K562 (cell line): Measurements from ENCODE around the gene KCNN4. TPM values are rescaled to one million over a fixed set of nuclear protein-coding genes. Genes with fewer than 3 reads are reported as not detected.

ENCODE experiments used
- ATAC-seq: fragments of 200-7000 bp; cut with Tn5 transposase; 3 replicates; pipeline ENCODE4 v1.9.1; 2020; ENCODE audit warnings: moderate library complexity
- BruUV-seq: library from RNA; stranded (reverse); fragments of 400-500 nt; replicated peaks from 2 replicates; lab custom pipeline; 2021; lab: Mats Ljungman, UMichigan
- CTCF ChIA-PET: fragments of 300-600 bp; formaldehyde crosslinking; extraction: SDS; loops from one replicate; lab custom pipeline; 2021; ENCODE audit warnings: low intra/inter-chr PET ratio; lab: Yijun Ruan, JAX
- POLR2A ChIA-PET: fragments of 300-600, 350-650 bp; sonication (Branson Sonifier 250); formaldehyde crosslinking; extraction: SDS; loops from one replicate; lab custom pipeline; 2021; ENCODE audit warnings: antibody characterized with exemption, inconsistent platforms; lab: Yijun Ruan, JAX
- DNase-seq, 4 experiments: peaks; one replicate each; pipeline versions ENCODE4 v3.0.0 to v3.0.0-alpha.2; 2011 to 2018; ENCODE audit warnings: low spot score in 3 of 4, mixed read lengths in 3 of 4; ENCODE audit errors: extremely low read depth in 1 of 4
- FAIRE-seq: peaks from 2 replicates; lab custom pipeline; 2011; peaks lifted over from hg19 to GRCh38; lab: Jason Lieb, UNC
- H2AFZ ChIP-seq: 2 replicates; pipeline ENCODE4 v1.6.0; 2011; ENCODE audit warnings: low read depth, low read length, control low read depth, inconsistent platforms
- H3K27ac ChIP-seq: fragments of 200-600 bp; 3 replicates; pipeline ENCODE4 v1.8.0; 2011; ENCODE audit warnings: low read depth, mild to moderate bottlenecking, control low read depth, inconsistent platforms, low read length, moderate library complexity, mixed read lengths; ENCODE audit errors: extremely low read depth
- H3K27me3 ChIP-seq, 2 experiments: fragments of 300-600 bp in 1 of 2; 2 replicates in 1 of 2; 3 replicates in 1 of 2; pipeline versions ENCODE4 v1.6.0 to v1.8.0; 2011; ENCODE audit warnings: inconsistent platforms in 2 of 2, low read length in 2 of 2, mild to moderate bottlenecking in 1 of 2, mixed read lengths in 1 of 2, moderate library complexity in 1 of 2; ENCODE audit not compliant: control insufficient read depth in 2 of 2, insufficient read depth in 2 of 2
- H3K36me3 ChIP-seq: fragments of 300-600 bp; 3 replicates; pipeline ENCODE4 v1.8.0; 2011; ENCODE audit warnings: mild to moderate bottlenecking, low read length, inconsistent platforms; ENCODE audit not compliant: control insufficient read depth, insufficient read depth
- H3K4me1 ChIP-seq, 2 experiments: fragments of 200-600 bp in 1 of 2; replicated peaks in 1 of 2; 2 replicates in 1 of 2; 3 replicates in 1 of 2; pipeline versions ENCODE4 v1.5.1 to v1.8.0; 2011; ENCODE audit warnings: inconsistent platforms in 2 of 2, low read length in 2 of 2, mild to moderate bottlenecking in 1 of 2, mixed read lengths in 1 of 2, moderate library complexity in 1 of 2; ENCODE audit not compliant: control insufficient read depth in 2 of 2, insufficient read depth in 2 of 2
- H3K4me2 ChIP-seq: 2 replicates; pipeline ENCODE4 v1.6.1; 2011; ENCODE audit warnings: low read length, control low read depth, inconsistent platforms, mixed read lengths; ENCODE audit not compliant: insufficient read depth
- H3K4me3 ChIP-seq: fragments of 200-600 bp; sonication (generic), shearing (Covaris generic); 2 replicates; pipeline ENCODE4 v1.5.1; 2016; ENCODE audit warnings: control low read depth, inconsistent platforms
- H3K79me2 ChIP-seq: fragments of 200-600 bp; 3 replicates; pipeline ENCODE4 v1.8.0; 2011; ENCODE audit warnings: low read length, inconsistent platforms; ENCODE audit not compliant: control insufficient read depth, insufficient read depth
- H3K9ac ChIP-seq, 2 experiments: 2 replicates each; pipeline versions ENCODE4 v1.6.0 to v1.6.1; 2011; ENCODE audit warnings: low read depth in 2 of 2, low read length in 2 of 2, control low read depth in 1 of 2, inconsistent platforms in 1 of 2, mild to moderate bottlenecking in 1 of 2, mixed read lengths in 1 of 2; ENCODE audit not compliant: insufficient read depth in 1 of 2
- H3K9me1 ChIP-seq: one replicate; pipeline ENCODE4 v1.6.0; 2011; ENCODE audit warnings: inconsistent platforms, mild to moderate bottlenecking, low read length, moderate library complexity; ENCODE audit not compliant: control insufficient read depth, insufficient read depth
- H3K9me3 ChIP-seq: replicated peaks from 2 replicates; pipeline ENCODE4 v1.5.1; 2011; ENCODE audit warnings: low read depth, low read length, inconsistent platforms; ENCODE audit not compliant: control insufficient read depth, insufficient read depth
- H4K20me1 ChIP-seq: replicated peaks from 2 replicates; pipeline ENCODE4 v1.6.1; 2011; ENCODE audit warnings: low read length, inconsistent platforms, mixed read lengths; ENCODE audit not compliant: control insufficient read depth, insufficient read depth
- CBX2 ChIP-seq: fragments of 200-600 bp; sonication (generic); IDR thresholded peaks from one replicate; pipeline ENCODE4 v1.6.1; 2012; ENCODE audit warnings: mild to moderate bottlenecking, low read length, inconsistent platforms; ENCODE audit not compliant: insufficient read depth, poor library complexity, severe bottlenecking
- ELF4 ChIP-seq: fragments of 450-650 bp; formaldehyde crosslinking; IDR thresholded peaks from 2 replicates; pipeline ENCODE4 v1.4.0; 2022; ENCODE audit warnings: missing genetic modification characterization
- GTF2F1 ChIP-seq: IDR thresholded peaks from 2 replicates; pipeline ENCODE4 v1.6.1; 2011; ENCODE audit warnings: low read depth, low read length, improper control_type of control experiment
- HMG20A ChIP-seq: fragments of 450-650 bp; formaldehyde crosslinking; conservative IDR thresholded peaks from 2 replicates; pipeline ENCODE4 v1.4.0; 2020; ENCODE audit warnings: mild to moderate bottlenecking, mixed read lengths
- HOXB6 ChIP-seq: fragments of 250-450 bp; sonication (Bioruptor Pico); IDR thresholded peaks from 2 replicates; pipeline ENCODE4 v1.5.1; 2022; ENCODE audit warnings: mild to moderate bottlenecking, borderline replicate concordance
- NONO ChIP-seq, 2 experiments: fragments of 200-400 bp in 1 of 2; fragments of 450-650 bp in 1 of 2; formaldehyde crosslinking in 1 of 2; IDR thresholded peaks; 2 replicates each; pipeline ENCODE4 v1.6.1; 2017; ENCODE audit warnings: low read depth in 2 of 2, mild to moderate bottlenecking in 2 of 2, moderate library complexity in 2 of 2, low read length in 1 of 2
- ZBTB11 ChIP-seq, 3 experiments: fragments of 200-800 bp in 1 of 3; fragments of 250-450 bp in 1 of 3; fragments of 450-650 bp in 1 of 3; sonication (Bioruptor Pico) in 1 of 3; sonication (Bioruptor generic) in 1 of 3; formaldehyde crosslinking in 1 of 3; IDR thresholded peaks; 2 replicates each; pipeline versions ENCODE4 v1.6.1 to v1.8.0; 2016 to 2022; ENCODE audit warnings: mild to moderate bottlenecking in 2 of 3, missing genetic modification characterization in 2 of 3, missing compliant biosample characterization in 1 of 3, moderate library complexity in 1 of 3
- WGBS: fragments of 100-300 bp; shearing (Covaris generic); methylation state at CpG from one replicate; pipeline ENCODE4 v1.1.6; 2016; ENCODE audit warnings: low coverage, mixed read lengths; ENCODE audit not compliant: insufficient coverage; ENCODE audit errors: missing lambda C conversion rate; 5-methylcytosine and 5-hydroxymethylcytosine counted together
- in situ Hi-C: fragments of 300-500 bp; cut with MboI; formaldehyde crosslinking; loops from 4 replicates; pipeline ENCODE4 v1.15.0; 2018; ENCODE audit warnings: inconsistent platforms, mixed read lengths
- intact Hi-C: fragments of 100-400 bp; cut with micrococcal nuclease; formaldehyde crosslinking; loops from 2 replicates; pipeline ENCODE4 v1.14.2; 2022
- polyA plus RNA-seq, 8 experiments: library from polyadenylated mRNA; depleted of rRNA in 4 of 8; stranded (reverse) in 5 of 8; unstranded in 3 of 8; fragments of >200 nt; fragmentation: Nextera tagmentation in 2 of 8; fragmentation: Illumina TruSeq in 1 of 8; extraction: Ambion mirVana in 2 of 8; extraction: Trizol in 1 of 8; gene quantifications; 2 replicates each; pipeline versions ENCODE4 v1.2.1 to v1.2.3, GENCODE V29; 2011 to 2014; ENCODE audit warnings: inconsistent platforms in 1 of 8, missing spikeins in 1 of 8
- total RNA-seq, 7 experiments: library from RNA; depleted of rRNA in 6 of 7; stranded (reverse); fragments of >200 nt in 6 of 7; fragmentation: Illumina TruSeq in 2 of 7; extraction: Trizol in 2 of 7; gene quantifications; 2 replicates each; pipeline versions ENCODE4 v1.2.1 to v1.2.3, GENCODE V29; 2011 to 2021; ENCODE audit warnings: low replicate concordance in 1 of 7
- TF ChIP-seq, protein P1 (sequence below), 2 experiments: fragments of 450-650 bp in 1 of 2; sonication (generic) in 1 of 2; formaldehyde crosslinking in 1 of 2; IDR thresholded peaks; 2 replicates each; pipeline versions ENCODE4 v1.7.1 to v1.9.0; 2016 to 2022; ENCODE audit warnings: inconsistent platforms in 1 of 2, mild to moderate bottlenecking in 1 of 2, missing genetic modification reagents in 1 of 2

Gene KCNN4
- total and polyA plus RNA-seq, 9 of the 15 experiments (the other 6 are each of a cell fraction or from before 2014, with no cell fraction given), result 0.53 to 37.7 (median 25.9) TPM

- ATAC-seq, result no peak
- H2AFZ ChIP-seq, result no peak overlapping the region
- intact Hi-C loops, result no loop called here
- H3K27ac ChIP-seq, result no peak overlapping the region
- H4K20me1 ChIP-seq, result no peaks in the 10 kb centered on the region
- no peak for TF ChIP-seq ELF4 (CRISPR knock-in tag)
- TF ChIP-seq CBX2, result no peak
- TF ChIP-seq GTF2F1, result no peak
- no peak for TF ChIP-seq ZBTB11 (CRISPR knock-in tag; IDR thresholded peaks at IDR 0.05)
- no peak for TF ChIP-seq HMG20A (CRISPR knock-in tag)
- TF ChIP-seq, protein P1, sequence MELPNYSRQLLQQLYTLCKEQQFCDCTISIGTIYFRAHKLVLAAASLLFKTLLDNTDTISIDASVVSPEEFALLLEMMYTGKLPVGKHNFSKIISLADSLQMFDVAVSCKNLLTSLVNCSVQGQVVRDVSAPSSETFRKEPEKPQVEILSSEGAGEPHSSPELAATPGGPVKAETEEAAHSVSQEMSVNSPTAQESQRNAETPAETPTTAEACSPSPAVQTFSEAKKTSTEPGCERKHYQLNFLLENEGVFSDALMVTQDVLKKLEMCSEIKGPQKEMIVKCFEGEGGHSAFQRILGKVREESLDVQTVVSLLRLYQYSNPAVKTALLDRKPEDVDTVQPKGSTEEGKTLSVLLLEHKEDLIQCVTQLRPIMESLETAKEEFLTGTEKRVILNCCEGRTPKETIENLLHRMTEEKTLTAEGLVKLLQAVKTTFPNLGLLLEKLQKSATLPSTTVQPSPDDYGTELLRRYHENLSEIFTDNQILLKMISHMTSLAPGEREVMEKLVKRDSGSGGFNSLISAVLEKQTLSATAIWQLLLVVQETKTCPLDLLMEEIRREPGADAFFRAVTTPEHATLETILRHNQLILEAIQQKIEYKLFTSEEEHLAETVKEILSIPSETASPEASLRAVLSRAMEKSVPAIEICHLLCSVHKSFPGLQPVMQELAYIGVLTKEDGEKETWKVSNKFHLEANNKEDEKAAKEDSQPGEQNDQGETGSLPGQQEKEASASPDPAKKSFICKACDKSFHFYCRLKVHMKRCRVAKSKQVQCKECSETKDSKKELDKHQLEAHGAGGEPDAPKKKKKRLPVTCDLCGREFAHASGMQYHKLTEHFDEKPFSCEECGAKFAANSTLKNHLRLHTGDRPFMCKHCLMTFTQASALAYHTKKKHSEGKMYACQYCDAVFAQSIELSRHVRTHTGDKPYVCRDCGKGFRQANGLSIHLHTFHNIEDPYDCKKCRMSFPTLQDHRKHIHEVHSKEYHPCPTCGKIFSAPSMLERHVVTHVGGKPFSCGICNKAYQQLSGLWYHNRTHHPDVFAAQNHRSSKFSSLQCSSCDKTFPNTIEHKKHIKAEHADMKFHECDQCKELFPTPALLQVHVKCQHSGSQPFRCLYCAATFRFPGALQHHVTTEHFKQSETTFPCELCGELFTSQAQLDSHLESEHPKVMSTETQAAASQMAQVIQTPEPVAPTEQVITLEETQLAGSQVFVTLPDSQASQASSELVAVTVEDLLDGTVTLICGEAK (IDR thresholded peaks at IDR 0.05), result no peak
- TF ChIP-seq, protein P1 (CRISPR knock-in tag; IDR thresholded peaks at IDR 0.05), result no peak
- no peak for TF ChIP-seq HOXB6 (CRISPR knock-in tag)
- TF ChIP-seq NONO (IDR thresholded peaks at IDR 0.05; ENCODE audit: low read depth in 2 of 2, low read length in 1 of 2), result no peak
- TF ChIP-seq, all 486 proteins: peak for 0
- peaks cover 0 to 23% of the 10 kb centered on the region in 2 experiments; a peak in 2 of 5 replicates for H3K4me1 ChIP-seq
- in situ Hi-C loops, result no loop called here
- DNase-seq (no peak), FAIRE-seq (no peak)
- no peaks in the 10 kb centered on the region for H3K79me2 ChIP-seq
- H3K9ac ChIP-seq, result no peak overlapping the region; a peak in 1 of 4 replicates
- H3K9me3 ChIP-seq, result no peaks in the 10 kb centered on the region
- WGBS, result 52% methylated on average over 22 of the region's 37 CpGs
- no peaks in the 10 kb centered on the region for H3K9me1 ChIP-seq
- H3K27me3 ChIP-seq, result peaks cover 26 to 37% of the 10 kb centered on the region in 2 experiments; a peak in 4 of 5 replicates
- no peak overlapping the region for H3K4me3 ChIP-seq
- no peaks in the 10 kb centered on the region for H3K36me3 ChIP-seq
- no TSS peak for BruUV-seq
- CTCF ChIA-PET, result no interaction called here
- POLR2A ChIA-PET, result interaction anchor here (0.6 to 0.7 kb wide), 2 partner anchors 159 to 164 kb away, joined by 3 read pairs; no protein-coding TSS in a partner anchor
- no peak overlapping the region for H3K4me2 ChIP-seq
Measured at GRCh38 chr19:43719378-43719868, 61.4 kb downstream of the KCNN4 start.
